ENCODE data around the gene MAGI1.

Gene MAGI1

DNA sequence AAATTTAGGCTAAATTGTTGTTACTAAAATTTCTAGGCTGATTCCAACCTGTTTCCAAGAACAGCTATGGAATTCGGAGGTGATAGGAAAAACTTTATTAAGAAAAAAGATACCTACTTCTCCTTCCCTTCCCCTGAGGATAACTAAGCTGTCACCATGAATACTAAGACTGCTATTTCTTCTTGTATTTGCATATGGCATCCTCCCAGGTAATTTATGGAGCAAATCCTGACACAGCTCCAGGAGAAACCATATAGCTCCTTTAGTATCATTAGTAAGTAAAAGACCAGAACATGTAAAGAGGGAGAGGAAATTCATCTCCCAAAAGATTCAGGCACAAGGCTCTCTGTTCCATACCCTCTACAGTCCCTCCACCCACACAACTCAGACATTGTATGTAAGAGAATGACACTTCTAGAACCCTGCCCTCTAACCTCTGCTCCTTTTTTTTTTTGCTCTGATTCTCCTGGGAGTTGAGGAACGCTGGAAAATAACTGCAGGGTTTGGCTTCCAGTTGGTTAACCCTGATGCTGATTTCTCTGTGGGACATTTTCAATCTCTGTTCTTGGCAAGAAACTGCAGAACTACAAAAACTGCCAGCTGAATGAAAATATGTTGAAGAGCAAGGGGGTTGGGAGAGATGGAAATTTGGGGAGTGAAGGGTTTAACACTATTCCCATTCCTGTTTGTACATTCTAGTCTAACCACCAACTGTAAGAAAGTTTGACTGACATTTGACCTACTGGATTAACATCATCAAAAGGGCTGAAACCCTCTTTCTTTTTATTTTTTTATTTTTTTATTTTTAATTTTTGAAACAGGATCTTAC is 14.2 kb upstream of the MAGI1 start:
- Histone ChIP-seq H3K27me3 (ENCODE audit: low read length) (no peaks in the 10 kb centered on the region), H3K9ac (ENCODE audit: low read length) (no peak overlapping the region), H3F3A (ENCODE audit: insufficient read depth) (no peaks in the 10 kb centered on the region), H3K4me2 (ENCODE audit: low read depth, low read length, poor library complexity, severe bottlenecking) (no peak overlapping the region), H3K9me3 (ENCODE audit: insufficient read depth, low read length) (no peaks in the 10 kb centered on the region), H3K36me3 (ENCODE audit: low read length) (no peaks in the 10 kb centered on the region), H3K4me3 (ENCODE audit: insufficient read depth, low read length, poor library complexity, severe bottlenecking) (no peak overlapping the region), H3K79me2 (ENCODE audit: insufficient read depth, low read length) (no peaks in the 10 kb centered on the region), H3K9me2 (replicated peaks; ENCODE audit: insufficient read depth, low read length) (no peaks in the 10 kb centered on the region), H3K27ac (ENCODE audit: low read depth, low read length) (no peak overlapping the region), H2AFZ (ENCODE audit: low read depth, low read length, severe bottlenecking) (no peak overlapping the region), H4K20me1 (ENCODE audit: low read depth, low read length) (no peaks in the 10 kb centered on the region)
- TF ChIP-seq, protein P1, sequence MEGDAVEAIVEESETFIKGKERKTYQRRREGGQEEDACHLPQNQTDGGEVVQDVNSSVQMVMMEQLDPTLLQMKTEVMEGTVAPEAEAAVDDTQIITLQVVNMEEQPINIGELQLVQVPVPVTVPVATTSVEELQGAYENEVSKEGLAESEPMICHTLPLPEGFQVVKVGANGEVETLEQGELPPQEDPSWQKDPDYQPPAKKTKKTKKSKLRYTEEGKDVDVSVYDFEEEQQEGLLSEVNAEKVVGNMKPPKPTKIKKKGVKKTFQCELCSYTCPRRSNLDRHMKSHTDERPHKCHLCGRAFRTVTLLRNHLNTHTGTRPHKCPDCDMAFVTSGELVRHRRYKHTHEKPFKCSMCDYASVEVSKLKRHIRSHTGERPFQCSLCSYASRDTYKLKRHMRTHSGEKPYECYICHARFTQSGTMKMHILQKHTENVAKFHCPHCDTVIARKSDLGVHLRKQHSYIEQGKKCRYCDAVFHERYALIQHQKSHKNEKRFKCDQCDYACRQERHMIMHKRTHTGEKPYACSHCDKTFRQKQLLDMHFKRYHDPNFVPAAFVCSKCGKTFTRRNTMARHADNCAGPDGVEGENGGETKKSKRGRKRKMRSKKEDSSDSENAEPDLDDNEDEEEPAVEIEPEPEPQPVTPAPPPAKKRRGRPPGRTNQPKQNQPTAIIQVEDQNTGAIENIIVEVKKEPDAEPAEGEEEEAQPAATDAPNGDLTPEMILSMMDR (IDR thresholded peaks at IDR 0.05; ENCODE audit: insufficient read depth, low read length, poor library complexity, severe bottlenecking) = no peak

- Histone ChIP-seq H3K9me3 (ENCODE audit: insufficient read depth, low read length) (no peaks in the 10 kb centered on the region), H3K4me3 (ENCODE audit: insufficient read depth, low read length, poor library complexity, severe bottlenecking) (no peak overlapping the region), H3K79me2 (ENCODE audit: insufficient read depth, low read length) (no peaks in the 10 kb centered on the region), H4K20me1 (ENCODE audit: low read depth, low read length) (no peaks in the 10 kb centered on the region), H2AFZ (ENCODE audit: low read depth, low read length, severe bottlenecking) (no peak overlapping the region), H3K9ac (ENCODE audit: low read length) (no peak overlapping the region), H3K4me2 (ENCODE audit: low read depth, low read length, poor library complexity, severe bottlenecking) (no peak overlapping the region), H3K27me3 (ENCODE audit: low read length) (no peaks in the 10 kb centered on the region), H3F3A (ENCODE audit: insufficient read depth) (no peaks in the 10 kb centered on the region), H3K9me2 (replicated peaks; ENCODE audit: insufficient read depth, low read length) (no peaks in the 10 kb centered on the region), H3K36me3 (ENCODE audit: low read length) (no peaks in the 10 kb centered on the region), H3K27ac (ENCODE audit: low read depth, low read length) (no peak overlapping the region)
- TF ChIP-seq, protein P1 (IDR thresholded peaks at IDR 0.05; ENCODE audit: insufficient read depth, low read length, poor library complexity, severe bottlenecking) = no peak
- no peak for TF ChIP-seq EZH2phosphoT487 (conservative IDR thresholded peaks at IDR 0.05; ENCODE audit: low read length)
Measured at GRCh38 chr3:66050821-66051220, 12.1 kb upstream of the MAGI1 start.

- Histone ChIP-seq H3K9me2 (replicated peaks; ENCODE audit: insufficient read depth, low read length) (no peaks in the 10 kb centered on the region), H3K27me3 (ENCODE audit: low read length) (no peaks in the 10 kb centered on the region), H3K9me3 (ENCODE audit: insufficient read depth, low read length) (no peaks in the 10 kb centered on the region), H3K36me3 (ENCODE audit: low read length) (no peaks in the 10 kb centered on the region), H3K27ac (ENCODE audit: low read depth, low read length) (no peak overlapping the region), H4K20me1 (ENCODE audit: low read depth, low read length) (no peaks in the 10 kb centered on the region), H3K79me2 (ENCODE audit: insufficient read depth, low read length) (no peaks in the 10 kb centered on the region), H3K9ac (ENCODE audit: low read length) (no peak overlapping the region), H2AFZ (ENCODE audit: low read depth, low read length, severe bottlenecking) (no peak overlapping the region), H3K4me3 (ENCODE audit: insufficient read depth, low read length, poor library complexity, severe bottlenecking) (no peak overlapping the region), H3K4me2 (ENCODE audit: low read depth, low read length, poor library complexity, severe bottlenecking) (no peak overlapping the region), H3F3A (ENCODE audit: insufficient read depth) (no peaks in the 10 kb centered on the region)
- TF ChIP-seq, protein P1 (IDR thresholded peaks at IDR 0.05; ENCODE audit: insufficient read depth, low read length, poor library complexity, severe bottlenecking) = no peak
- TF ChIP-seq EZH2phosphoT487 (conservative IDR thresholded peaks at IDR 0.05; ENCODE audit: low read length) = no peak
Measured at GRCh38 chr3:66048051-66048395, 9.3 kb upstream of the MAGI1 start.
